Measurements from ENCODE around the gene CHCHD10. TPM values are rescaled to one million over a fixed set of nuclear protein-coding genes. Genes with fewer than 3 reads are reported as not detected.
A peak's percentile ranks its signal among the peaks of the same experiment; 100 is the strongest.

Gene CHCHD10
- total and polyA plus RNA-seq, 2 experiments from 2014 or later: 1.6 to 22.3 TPM

GRCh38 chr22:23754980-23755636 is 12.7 kb downstream of the CHCHD10 start:
- no peak overlapping the region for H3K4me2 ChIP-seq (ENCODE audit: unreplicated experiment)
- no peaks in the 10 kb centered on the region for H4K20me1 ChIP-seq (ENCODE audit: insufficient read depth)
- 0 out of 2 replicates have a peak, but pooled peaks cover 6% of the 10 kb centered on the region for H3F3A ChIP-seq (ENCODE audit: insufficient read depth)
- peak; percentile 38 for DNase-seq
- no peaks in the 10 kb centered on the region for H3K9me2 ChIP-seq (ENCODE audit: insufficient read depth)
- no peak overlapping the region for H3K4me3 ChIP-seq
- no peaks in the 10 kb centered on the region for H3K36me3 ChIP-seq (ENCODE audit: low read depth)
- in situ Hi-C loops (cut with MboI): no loop called here
- no peaks in the 10 kb centered on the region for H3K9me3 ChIP-seq (ENCODE audit: low read depth)
- no peak overlapping the region for H3K9ac ChIP-seq
- H3K27ac ChIP-seq: no peak overlapping the region
- 0 out of 2 replicates have a peak, but pooled peaks cover 3% of the 10 kb centered on the region for H3K4me1 ChIP-seq (ENCODE audit: insufficient read depth)
- no peaks in the 10 kb centered on the region for H3K27me3 ChIP-seq (replicated peaks; ENCODE audit: insufficient read depth)
- H2AFZ ChIP-seq: no peak overlapping the region
- H3K79me2 ChIP-seq (ENCODE audit: insufficient read depth): peaks cover 4% of the 10 kb centered on the region; the same call in 1 of the 2 replicates
- TF ChIP-seq EZH2phosphoT487 (IDR thresholded peaks at IDR 0.05; ENCODE audit: insufficient read depth, low read depth) (no peak), EZH2 (IDR thresholded peaks at IDR 0.05; ENCODE audit: insufficient read depth, poor library complexity, severe bottlenecking) (no peak)
- WGBS, 2 experiments (ENCODE audit: low coverage in 1 of 2, low lambda C conversion rate in 2 of 2, missing lambda C conversion rate in 2 of 2): 62 to 64% methylated on average over 6 of the region's 6 CpGs

- Histone ChIP-seq H3K9ac (no peak within 1 kb of the TSS), H3K4me2 (ENCODE audit: unreplicated experiment) (no peak within 1 kb of the TSS), H3K36me3 (ENCODE audit: low read depth) (no peaks in the 10 kb centered on the region), H3K9me2 (ENCODE audit: insufficient read depth) (no peaks in the 10 kb centered on the region), H4K20me1 (ENCODE audit: insufficient read depth) (no peaks in the 10 kb centered on the region), H3F3A (ENCODE audit: insufficient read depth) (0 out of 2 replicates have a peak, but pooled peaks cover 6% of the 10 kb centered on the region), H3K4me1 (ENCODE audit: insufficient read depth) (0 out of 2 replicates have a peak, but pooled peaks cover 7% of the 10 kb centered on the region), H3K27ac (no peak within 1 kb of the TSS), H3K4me3 (no peak within 1 kb of the TSS), H3K79me2 (ENCODE audit: insufficient read depth) (peaks cover 12% of the 10 kb centered on the region; the same call in 1 of the 2 replicates), H3K9me3 (ENCODE audit: low read depth) (no peaks in the 10 kb centered on the region), H2AFZ (no peak within 1 kb of the TSS), H3K27me3 (replicated peaks; ENCODE audit: insufficient read depth) (no peaks in the 10 kb centered on the region)
- in situ Hi-C loops (cut with MboI): no loop called here
- WGBS, 2 experiments (ENCODE audit: low coverage in 1 of 2, low lambda C conversion rate in 2 of 2, missing lambda C conversion rate in 2 of 2): 91 to 95% methylated on average over 14 of the region's 14 CpGs
- TF ChIP-seq EZH2 (IDR thresholded peaks at IDR 0.05; ENCODE audit: insufficient read depth, poor library complexity, severe bottlenecking) (no peak), EZH2phosphoT487 (IDR thresholded peaks at IDR 0.05; ENCODE audit: insufficient read depth, low read depth) (no peak)
- no peak for DNase-seq
Observed at GRCh38 chr22:23754220-23754919, 13.4 kb downstream of the CHCHD10 start, which contains the start of gene VPREB3. VPREB3 (minus strand) TSS chr22:23754425; CDS start chr22:23754363, 62 bp downstream.

GRCh38 chr22:23753385-23753784 is 14.4 kb downstream of the CHCHD10 start:
- 0 out of 2 replicates have a peak, but pooled peaks cover 7% of the 10 kb centered on the region for H3K4me1 ChIP-seq (ENCODE audit: insufficient read depth)
- H4K20me1 ChIP-seq (ENCODE audit: insufficient read depth): no peaks in the 10 kb centered on the region
- DNase-seq: no peak
- 64 to 80% methylated on average over 2 of the region's 2 CpGs for WGBS, 2 experiments (ENCODE audit: low coverage in 1 of 2, low lambda C conversion rate in 2 of 2, missing lambda C conversion rate in 2 of 2)
- in situ Hi-C loops (cut with MboI): no loop called here
- no peak overlapping the region for H2AFZ ChIP-seq
- H3F3A ChIP-seq (ENCODE audit: insufficient read depth): 0 out of 2 replicates have a peak, but pooled peaks cover 6% of the 10 kb centered on the region
- no peaks in the 10 kb centered on the region for H3K36me3 ChIP-seq (ENCODE audit: low read depth)
- H3K4me3 ChIP-seq: no peak overlapping the region
- no peaks in the 10 kb centered on the region for H3K27me3 ChIP-seq (replicated peaks; ENCODE audit: insufficient read depth)
- no peaks in the 10 kb centered on the region for H3K9me2 ChIP-seq (ENCODE audit: insufficient read depth)
- no peak overlapping the region for H3K4me2 ChIP-seq (ENCODE audit: unreplicated experiment)
- TF ChIP-seq EZH2phosphoT487 (IDR thresholded peaks at IDR 0.05; ENCODE audit: insufficient read depth, low read depth): no peak
- TF ChIP-seq EZH2 (IDR thresholded peaks at IDR 0.05; ENCODE audit: insufficient read depth, poor library complexity, severe bottlenecking): no peak
- H3K9me3 ChIP-seq (ENCODE audit: low read depth): no peaks in the 10 kb centered on the region
- H3K27ac ChIP-seq: no peak overlapping the region
- peaks cover 17% of the 10 kb centered on the region for H3K79me2 ChIP-seq (ENCODE audit: insufficient read depth)
- H3K9ac ChIP-seq: no peak overlapping the region

GRCh38 chr22:23752750-23753149 is 15.0 kb downstream of the CHCHD10 start:
- Histone ChIP-seq H3F3A (ENCODE audit: insufficient read depth) (0 out of 2 replicates have a peak, but pooled peaks cover 6% of the 10 kb centered on the region), H3K9me2 (ENCODE audit: insufficient read depth) (no peaks in the 10 kb centered on the region), H3K27ac (no peak overlapping the region), H3K27me3 (replicated peaks; ENCODE audit: insufficient read depth) (no peaks in the 10 kb centered on the region), H3K4me1 (ENCODE audit: insufficient read depth) (0 out of 2 replicates have a peak, but pooled peaks cover 7% of the 10 kb centered on the region), H3K9me3 (ENCODE audit: low read depth) (no peaks in the 10 kb centered on the region), H3K36me3 (ENCODE audit: low read depth) (no peaks in the 10 kb centered on the region), H2AFZ (no peak overlapping the region), H4K20me1 (ENCODE audit: insufficient read depth) (no peaks in the 10 kb centered on the region), H3K79me2 (ENCODE audit: insufficient read depth) (peaks cover 19% of the 10 kb centered on the region), H3K4me3 (no peak overlapping the region), H3K4me2 (ENCODE audit: unreplicated experiment) (no peak overlapping the region), H3K9ac (no peak overlapping the region)
- WGBS, 2 experiments (ENCODE audit: low coverage in 1 of 2, low lambda C conversion rate in 2 of 2, missing lambda C conversion rate in 2 of 2): 86 to 92% methylated on average over 16 of the region's 16 CpGs
- TF ChIP-seq EZH2phosphoT487 (IDR thresholded peaks at IDR 0.05; ENCODE audit: insufficient read depth, low read depth): no peak
- TF ChIP-seq EZH2 (IDR thresholded peaks at IDR 0.05; ENCODE audit: insufficient read depth, poor library complexity, severe bottlenecking): no peak
- no peak for DNase-seq
- in situ Hi-C loops (cut with MboI): no loop called here

Measured in GM23248 (cell line).